HEK293T (cell line): Measurements from ENCODE around the gene CHML.

Experiments used
- ARNT ChIP-seq: fragments of 450-650 bp; IDR thresholded peaks from 2 replicates; pipeline ENCODE4 v1.6.1; 2017; ENCODE audit warnings: mild to moderate bottlenecking
- FOXA1 ChIP-seq: fragments of 450-650 bp; IDR thresholded peaks from 2 replicates; pipeline ENCODE4 v1.6.1; 2016; ENCODE audit warnings: mild to moderate bottlenecking
- FOXK2 ChIP-seq: fragments of 450-650 bp; IDR thresholded peaks from 2 replicates; pipeline ENCODE4 v1.6.1; 2016; ENCODE audit warnings: mild to moderate bottlenecking
- FOXM1 ChIP-seq: fragments of 450-650 bp; IDR thresholded peaks from 2 replicates; pipeline ENCODE4 v1.6.1; 2017; ENCODE audit warnings: mild to moderate bottlenecking, borderline replicate concordance
- HDGF ChIP-seq: fragments of 450-650 bp; IDR thresholded peaks from 2 replicates; pipeline ENCODE4 v1.6.1; 2017; ENCODE audit warnings: antibody characterized with exemption, borderline replicate concordance
- NFRKB ChIP-seq: fragments of 450-650 bp; IDR thresholded peaks from 2 replicates; pipeline ENCODE4 v1.6.1; 2016; ENCODE audit warnings: mild to moderate bottlenecking, moderate library complexity
- SUZ12 ChIP-seq: fragments of 450-650 bp; IDR thresholded peaks from 2 replicates; pipeline ENCODE4 v1.6.1; 2016; ENCODE audit warnings: mild to moderate bottlenecking
- TARDBP ChIP-seq: fragments of 450-650 bp; IDR thresholded peaks from 2 replicates; pipeline ENCODE4 v1.6.1; 2016
- TF ChIP-seq, protein P1 (sequence below): fragments of 450-650 bp; IDR thresholded peaks from 2 replicates; pipeline ENCODE4 v1.6.1; 2016

DNA sequence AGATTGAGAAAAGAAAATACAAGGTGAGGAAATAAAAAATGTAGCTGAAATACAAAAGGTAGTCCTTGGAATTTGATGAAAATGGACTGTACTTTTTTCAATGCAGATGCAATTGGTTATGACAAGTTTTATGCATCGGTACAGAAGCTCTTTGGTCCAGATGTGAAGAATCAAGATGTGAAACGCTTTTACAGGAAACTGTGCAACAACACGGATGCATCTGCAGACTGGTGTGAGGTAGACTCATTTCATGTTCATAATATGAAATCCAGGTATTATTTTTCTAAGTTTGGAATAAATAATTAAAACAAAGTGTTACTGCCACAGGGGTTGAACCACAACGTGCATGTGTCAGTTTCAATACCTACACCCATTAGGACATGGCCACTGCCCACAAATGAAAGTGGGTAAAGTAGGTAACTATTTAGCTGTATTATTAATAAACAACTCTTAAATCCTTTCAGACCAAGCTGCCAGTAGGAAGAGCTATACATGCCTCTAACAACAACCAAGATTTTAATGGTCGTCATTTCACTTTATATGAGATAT, 20.3 kb upstream of the CHML start:
- TF ChIP-seq ARNT: no peak
- no peak for TF ChIP-seq FOXM1
- no peak for TF ChIP-seq SUZ12
- TF ChIP-seq, protein P1, sequence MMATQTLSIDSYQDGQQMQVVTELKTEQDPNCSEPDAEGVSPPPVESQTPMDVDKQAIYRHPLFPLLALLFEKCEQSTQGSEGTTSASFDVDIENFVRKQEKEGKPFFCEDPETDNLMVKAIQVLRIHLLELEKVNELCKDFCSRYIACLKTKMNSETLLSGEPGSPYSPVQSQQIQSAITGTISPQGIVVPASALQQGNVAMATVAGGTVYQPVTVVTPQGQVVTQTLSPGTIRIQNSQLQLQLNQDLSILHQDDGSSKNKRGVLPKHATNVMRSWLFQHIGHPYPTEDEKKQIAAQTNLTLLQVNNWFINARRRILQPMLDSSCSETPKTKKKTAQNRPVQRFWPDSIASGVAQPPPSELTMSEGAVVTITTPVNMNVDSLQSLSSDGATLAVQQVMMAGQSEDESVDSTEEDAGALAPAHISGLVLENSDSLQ: no peak
- TF ChIP-seq FOXK2: no peak
- TF ChIP-seq TARDBP: no peak
- no peak for TF ChIP-seq HDGF
- no peak for TF ChIP-seq NFRKB
- TF ChIP-seq FOXA1: no peak
